H9 (cell line): ENCODE results near the gene EXOC6. TPM values are rescaled to one million over a fixed set of nuclear protein-coding genes. Genes with fewer than 3 reads are reported as not detected.

Source experiments
- DNase-seq: peaks from one replicate; pipeline ENCODE4 v3.0.0-alpha.2; 2017
- H2AFZ ChIP-seq: one replicate; pipeline ENCODE4 v1.6.1; 2013; ENCODE audit warnings: mild to moderate bottlenecking, low read length, control low read depth, moderate library complexity
- H2AK5ac ChIP-seq: 2 replicates; pipeline ENCODE4 v1.6.1; 2013; ENCODE audit warnings: low read length, control low read depth, mixed read lengths; ENCODE audit not compliant: insufficient read length
- H2BK120ac ChIP-seq: one replicate; pipeline ENCODE4 v1.6.1; 2013; ENCODE audit warnings: low read depth, mild to moderate bottlenecking, low read length, control low read depth, inconsistent platforms; ENCODE audit not compliant: poor library complexity, severe bottlenecking
- H2BK12ac ChIP-seq: 2 replicates; pipeline ENCODE4 v1.6.1; 2013; ENCODE audit warnings: low read length, control low read depth, mixed read lengths, low read depth; ENCODE audit not compliant: insufficient read length
- H2BK15ac ChIP-seq: 2 replicates; pipeline ENCODE4 v1.6.1; 2013; ENCODE audit warnings: low read depth, low read length, control low read depth
- H2BK20ac ChIP-seq: one replicate; pipeline ENCODE4 v1.6.1; 2013; ENCODE audit warnings: low read depth, mild to moderate bottlenecking, low read length, control low read depth, inconsistent platforms; ENCODE audit not compliant: poor library complexity, severe bottlenecking
- H2BK5ac ChIP-seq: 2 replicates; pipeline ENCODE4 v1.6.1; 2013; ENCODE audit warnings: low read length, control low read depth, mixed read lengths; ENCODE audit not compliant: insufficient read length
- H3K14ac ChIP-seq: 2 replicates; pipeline ENCODE4 v1.6.1; 2013; ENCODE audit warnings: low read length, control low read depth; ENCODE audit not compliant: insufficient read depth
- H3K18ac ChIP-seq: 2 replicates; pipeline ENCODE4 v1.6.1; 2013; ENCODE audit warnings: low read depth, mild to moderate bottlenecking, mixed read lengths, low read length, control low read depth; ENCODE audit not compliant: insufficient read length
- H3K23ac ChIP-seq: 2 replicates; pipeline ENCODE4 v1.6.1; 2013; ENCODE audit warnings: low read length, control low read depth, mixed read lengths, low read depth; ENCODE audit not compliant: insufficient read length
- H3K23me2 ChIP-seq: 2 replicates; pipeline ENCODE4 v1.6.1; 2013; ENCODE audit warnings: low read depth, mild to moderate bottlenecking, mixed read lengths, low read length, control low read depth; ENCODE audit not compliant: insufficient read length, poor library complexity, severe bottlenecking
- H3K27ac ChIP-seq: 2 replicates; pipeline ENCODE4 v1.5.1; 2013; ENCODE audit warnings: low read length, control low read depth, mixed read lengths, low read depth; ENCODE audit not compliant: insufficient read length
- H3K27me3 ChIP-seq: 2 replicates; pipeline ENCODE4 v1.6.1; 2013; ENCODE audit warnings: low read length, control low read depth, inconsistent platforms; ENCODE audit not compliant: insufficient read depth
- H3K4ac ChIP-seq: 2 replicates; pipeline ENCODE4 v1.6.1; 2013; ENCODE audit warnings: low read depth, mild to moderate bottlenecking, control low read depth, inconsistent platforms, low read length, moderate library complexity
- H3K4me1 ChIP-seq: 2 replicates; pipeline ENCODE4 v1.6.1; 2013; ENCODE audit warnings: low read length, control low read depth, inconsistent platforms; ENCODE audit not compliant: insufficient read depth
- H3K4me2 ChIP-seq: 2 replicates; pipeline ENCODE4 v1.6.1; 2013; ENCODE audit warnings: low read length, control low read depth, mixed read lengths; ENCODE audit not compliant: insufficient read length, insufficient read depth
- H3K56ac ChIP-seq: 2 replicates; pipeline ENCODE4 v1.6.1; 2013; ENCODE audit warnings: low read depth, mild to moderate bottlenecking, mixed read lengths, low read length, control low read depth; ENCODE audit not compliant: insufficient read length
- H3K79me1 ChIP-seq: 2 replicates; pipeline ENCODE4 v1.6.1; 2013; ENCODE audit warnings: low read depth, mild to moderate bottlenecking, moderate library complexity, low read length, control low read depth, inconsistent platforms; ENCODE audit not compliant: insufficient read depth, poor library complexity, severe bottlenecking
- H3K79me2 ChIP-seq: 2 replicates; pipeline ENCODE4 v1.6.1; 2013; ENCODE audit warnings: low read length, control low read depth, inconsistent platforms; ENCODE audit not compliant: insufficient read depth
- H3K9ac ChIP-seq: 2 replicates; pipeline ENCODE4 v1.6.1; 2013; ENCODE audit warnings: low read length, control low read depth, mixed read lengths; ENCODE audit not compliant: insufficient read length; ENCODE audit errors: extremely low read depth
- H3K9me3 ChIP-seq: one replicate; pipeline ENCODE4 v1.6.1; 2013; ENCODE audit warnings: low read depth, low read length, inconsistent platforms; ENCODE audit not compliant: control insufficient read depth
- H3T11ph ChIP-seq: one replicate; pipeline ENCODE4 v1.6.1; 2013; ENCODE audit warnings: mild to moderate bottlenecking, low read length, control low read depth, inconsistent platforms
- H4K20me1 ChIP-seq: one replicate; pipeline ENCODE4 v1.6.1; 2013; ENCODE audit not compliant: control insufficient read depth, insufficient read length, insufficient read depth
- H4K5ac ChIP-seq: 2 replicates; pipeline ENCODE4 v1.6.1; 2013; ENCODE audit warnings: low read depth, mild to moderate bottlenecking, mixed read lengths, low read length, control low read depth; ENCODE audit not compliant: insufficient read length
- H4K8ac ChIP-seq: replicated peaks from 2 replicates; pipeline ENCODE4 v1.6.1; 2013; ENCODE audit warnings: low read length, control low read depth, mixed read lengths, low read depth; ENCODE audit not compliant: insufficient read length
- H4K91ac ChIP-seq: 2 replicates; pipeline ENCODE4 v1.6.1; 2013; ENCODE audit warnings: low read depth, mild to moderate bottlenecking, moderate library complexity, mixed read lengths, low read length, control low read depth; ENCODE audit not compliant: insufficient read length
- H3K27ac Mint-ChIP-seq, 3 experiments: 2 replicates in 2 of 3; 3 replicates in 1 of 3; pipeline ENCODE4 v1.8.0; 2020 to 2021; ENCODE audit warnings: mixed read lengths in 3 of 3, mild to moderate bottlenecking in 1 of 3, moderate library complexity in 1 of 3
- H3K27me3 Mint-ChIP-seq: 2 replicates; pipeline ENCODE4 v1.8.0; 2021; ENCODE audit warnings: low read depth, mild to moderate bottlenecking, moderate library complexity, mixed read lengths
- H3K36me3 Mint-ChIP-seq, 3 experiments: 2 replicates in 2 of 3; 3 replicates in 1 of 3; pipeline ENCODE4 v1.8.0; 2020 to 2021; ENCODE audit warnings: low read depth in 3 of 3, mixed read lengths in 3 of 3; ENCODE audit not compliant: insufficient read depth in 1 of 3
- H3K4me1 Mint-ChIP-seq, 2 experiments: 2 replicates each; pipeline ENCODE4 v1.8.0; 2020; ENCODE audit warnings: mixed read lengths in 2 of 2
- H3K4me3 Mint-ChIP-seq, 2 experiments: 2 replicates in 1 of 2; 3 replicates in 1 of 2; pipeline ENCODE4 v1.8.0; 2020 to 2021; ENCODE audit warnings: mild to moderate bottlenecking in 2 of 2, mixed read lengths in 2 of 2, moderate library complexity in 1 of 2
- H3K9me3 Mint-ChIP-seq, 2 experiments: 2 replicates in 1 of 2; 3 replicates in 1 of 2; pipeline ENCODE4 v1.8.0; 2020; ENCODE audit warnings: mild to moderate bottlenecking in 2 of 2, mixed read lengths in 2 of 2, moderate library complexity in 1 of 2
- CTCF ChIP-seq: fragments of 200-600 bp; sonication (generic); conservative IDR thresholded peaks from 3 replicates; pipeline ENCODE4 v1.8.0; 2021; ENCODE audit warnings: antibody characterized with exemption, mild to moderate bottlenecking
- WGBS: extraction: QIAGEN DNeasy Blood & Tissue Kit; methylation state at CpG from one replicate; pipeline ENCODE4 v1.1.7; 2013; ENCODE audit warnings: missing lambda C conversion rate, low lambda C conversion rate, mixed read lengths; ENCODE audit not compliant: insufficient read length; ENCODE audit errors: extremely low coverage; 5-methylcytosine and 5-hydroxymethylcytosine counted together
- total RNA-seq: library from RNA; stranded (reverse); gene quantifications from 2 replicates; pipeline ENCODE4 v1.2.1, GENCODE V29; 2021

EXOC6 gene
- total RNA-seq, 1 experiment from 2014 or later: 9.0 TPM

DNA sequence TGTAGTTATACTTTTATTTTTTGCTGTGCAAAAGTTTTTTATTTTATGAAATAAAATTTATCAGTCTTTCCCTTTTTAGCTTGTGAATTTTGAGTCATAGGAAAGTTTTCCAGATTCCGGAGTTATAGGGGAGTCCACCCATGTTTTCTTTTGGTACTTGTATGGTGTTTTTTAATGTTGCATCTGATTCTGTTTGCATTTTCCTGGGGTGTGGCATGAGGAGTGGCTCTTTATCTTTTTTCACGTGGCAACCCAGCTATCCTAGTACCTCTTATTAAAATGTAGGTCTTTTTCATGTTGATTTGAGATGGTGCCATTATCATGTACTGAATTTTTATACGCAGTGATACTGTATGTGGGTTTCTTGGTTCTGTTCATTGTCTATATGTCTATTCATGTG lies 19.7 kb downstream of the EXOC6 start:
- no peaks in the 10 kb centered on the region for H3K79me2 ChIP-seq
- H2BK5ac ChIP-seq: no peak overlapping the region
- no peaks in the 10 kb centered on the region for H3K4me1 Mint-ChIP-seq
- H4K5ac ChIP-seq: no peak overlapping the region
- no peaks in the 10 kb centered on the region for H3K27me3 ChIP-seq
- H4K91ac ChIP-seq: no peak overlapping the region
- H3K4me2 ChIP-seq: no peak overlapping the region
- H2BK15ac ChIP-seq: no peak overlapping the region
- no peak overlapping the region for H2BK20ac ChIP-seq
- H2AFZ ChIP-seq: no peak overlapping the region
- H3K4ac ChIP-seq: no peak overlapping the region
- no peak overlapping the region for H3K27ac Mint-ChIP-seq
- no peak overlapping the region for H2BK12ac ChIP-seq
- H3K9me3 Mint-ChIP-seq: peaks cover 0 to 2% of the 10 kb centered on the region in 2 experiments; a peak in 1 of 5 replicates
- H3K4me3 Mint-ChIP-seq: no peak overlapping the region
- no CpG with 5 or more reads among the region's 3 CpGs for WGBS
- H3K14ac ChIP-seq: no peak overlapping the region
- H2BK120ac ChIP-seq: no peak overlapping the region
- TF ChIP-seq CTCF: no peak
- H2AK5ac ChIP-seq: no peak overlapping the region
- H3K23me2 ChIP-seq: no peaks in the 10 kb centered on the region
- H3T11ph ChIP-seq: no peak overlapping the region
- no peaks in the 10 kb centered on the region for H3K27me3 Mint-ChIP-seq
- H3K9me3 ChIP-seq: no peaks in the 10 kb centered on the region
- no peaks in the 10 kb centered on the region for H4K20me1 ChIP-seq
- H3K4me1 ChIP-seq: no peaks in the 10 kb centered on the region
- no peak overlapping the region for H3K56ac ChIP-seq
- H3K36me3 Mint-ChIP-seq: peaks cover 0 to 4% (median 2%) of the 10 kb centered on the region in 3 experiments; a peak in 4 of 7 replicates
- DNase-seq: no peak
- no peak overlapping the region for H3K18ac ChIP-seq
- H3K27ac ChIP-seq: no peak overlapping the region
- H3K79me1 ChIP-seq: no peaks in the 10 kb centered on the region
- no peak overlapping the region for H3K9ac ChIP-seq
- no peak overlapping the region for H3K23ac ChIP-seq
- H4K8ac ChIP-seq: no peak overlapping the region
